GM19455 (cell line): ENCODE results near the gene CCDC38.
"Not testable (repeated sequence)": the region's sequence is repeated elsewhere in the genome, so short reads cannot be mapped to it uniquely, and the experiment has no call there.

ENCODE experiments used
- ATAC-seq: cut with Tn5 transposase; IDR thresholded peaks from one replicate; pipeline ENCODE4 v1.9.1; 2021; ENCODE audit not compliant: unreplicated experiment

The CCDC38 gene

GRCh38 chr12:95942524-95943329 is at the start of gene CCDC38:
Gene CCDC38, minus strand, starts transcription at chr12:95942614. Its CDS starts 6,105 bp downstream, at chr12:95936509.
- peak; percentile 99 for ATAC-seq

GRCh38 chr12:95990136-95990535 is 47.7 kb upstream of the CCDC38 start:
- ATAC-seq = no peak

- no peak for ATAC-seq
Measured at GRCh38 chr12:95989504-95990123, 47.2 kb upstream of the CCDC38 start.

GRCh38 chr12:95988506-95989275 is 46.3 kb upstream of the CCDC38 start:
- ATAC-seq = no peak

DNA sequence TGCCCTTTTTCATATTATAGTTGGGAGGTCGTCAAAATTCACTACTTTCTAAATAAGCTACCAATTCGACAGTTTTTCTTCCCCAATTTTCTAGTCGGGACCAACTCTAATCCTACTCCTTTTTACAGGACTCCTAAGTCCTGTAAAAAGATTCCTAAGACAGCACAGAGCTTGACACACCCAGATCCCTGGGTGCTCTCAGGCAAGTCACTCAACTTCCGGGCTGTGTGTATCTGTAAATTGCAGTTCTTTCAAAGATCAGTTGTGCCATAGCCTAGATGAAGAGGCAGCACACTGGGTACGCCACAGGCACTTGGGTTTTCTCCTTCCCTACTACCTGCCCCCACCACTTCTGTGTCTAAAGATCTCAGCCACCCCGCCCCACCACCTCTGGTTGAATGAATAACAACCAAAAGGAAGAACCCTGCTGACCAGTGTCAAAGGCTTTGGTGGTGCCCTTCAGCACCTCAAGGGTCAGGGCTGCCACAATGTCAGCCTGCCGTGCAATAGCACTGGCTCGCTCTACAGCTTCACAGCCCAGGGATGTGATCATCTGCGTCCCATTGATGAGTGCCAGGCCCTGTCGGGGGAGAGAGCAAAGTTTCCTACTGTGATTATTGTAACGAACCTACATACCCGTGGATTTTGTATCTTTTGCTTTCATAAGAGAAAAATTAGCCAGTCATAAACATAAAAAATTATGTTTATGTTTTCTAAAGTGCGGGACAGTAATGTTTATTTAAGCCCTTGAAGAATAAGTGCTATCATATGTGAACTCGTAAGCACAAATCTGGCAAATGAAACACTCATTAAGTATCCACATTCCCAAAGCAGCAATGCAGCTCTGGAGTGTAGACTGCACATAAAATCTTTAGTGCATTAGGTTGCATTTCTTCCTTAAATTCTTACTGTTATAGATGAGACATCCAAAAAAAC is 44.5 kb upstream of the CCDC38 start:
- ATAC-seq = no peak

- no peak for ATAC-seq
Measured at GRCh38 chr12:95984682-95985081, 42.3 kb upstream of the CCDC38 start.

GRCh38 chr12:95982602-95983001 is 40.2 kb upstream of the CCDC38 start:
- no peak for ATAC-seq

DNA sequence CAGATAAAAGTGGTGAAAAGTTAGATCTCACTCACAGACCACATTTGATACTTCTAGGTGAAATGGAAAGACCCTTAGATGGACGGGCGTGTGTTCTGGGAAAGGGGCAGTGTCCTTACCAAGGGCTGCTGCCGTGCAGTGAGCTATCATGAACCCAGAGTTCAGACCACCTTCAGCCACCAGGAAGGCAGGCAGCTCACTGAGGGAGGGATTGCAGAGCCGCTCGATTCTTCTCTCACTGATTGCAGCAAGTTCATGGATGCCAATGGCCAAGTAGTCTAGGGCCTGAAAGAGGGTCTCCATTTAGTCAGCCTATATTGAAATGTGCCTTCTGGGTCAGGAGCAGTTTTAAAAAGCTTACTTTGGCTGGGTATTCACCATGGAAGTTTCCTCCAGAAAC is 38.0 kb upstream of the CCDC38 start:
- no peak for ATAC-seq

DNA sequence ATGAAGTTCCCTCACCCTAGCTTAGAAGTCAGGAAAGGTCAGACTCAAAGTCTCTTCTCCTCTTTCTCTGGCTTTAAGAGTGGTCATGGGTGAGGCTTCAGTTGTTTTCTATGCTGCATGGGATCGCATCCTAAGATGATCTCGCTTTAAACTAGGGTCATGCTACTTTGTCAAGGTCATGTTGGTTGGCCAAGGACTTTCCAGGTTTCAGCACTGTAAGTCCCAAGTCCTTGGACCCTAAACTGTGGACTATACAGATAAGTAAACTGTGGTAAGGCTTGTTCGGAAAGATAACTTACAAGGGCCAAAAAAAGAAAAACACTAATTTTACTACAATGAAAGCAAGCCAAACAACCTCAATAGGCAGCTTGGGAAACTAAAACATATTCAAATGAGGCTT is 36.4 kb upstream of the CCDC38 start:
- ATAC-seq = no peak

- no peak for ATAC-seq
Measured at GRCh38 chr12:95978351-95978750, 35.9 kb upstream of the CCDC38 start.

DNA sequence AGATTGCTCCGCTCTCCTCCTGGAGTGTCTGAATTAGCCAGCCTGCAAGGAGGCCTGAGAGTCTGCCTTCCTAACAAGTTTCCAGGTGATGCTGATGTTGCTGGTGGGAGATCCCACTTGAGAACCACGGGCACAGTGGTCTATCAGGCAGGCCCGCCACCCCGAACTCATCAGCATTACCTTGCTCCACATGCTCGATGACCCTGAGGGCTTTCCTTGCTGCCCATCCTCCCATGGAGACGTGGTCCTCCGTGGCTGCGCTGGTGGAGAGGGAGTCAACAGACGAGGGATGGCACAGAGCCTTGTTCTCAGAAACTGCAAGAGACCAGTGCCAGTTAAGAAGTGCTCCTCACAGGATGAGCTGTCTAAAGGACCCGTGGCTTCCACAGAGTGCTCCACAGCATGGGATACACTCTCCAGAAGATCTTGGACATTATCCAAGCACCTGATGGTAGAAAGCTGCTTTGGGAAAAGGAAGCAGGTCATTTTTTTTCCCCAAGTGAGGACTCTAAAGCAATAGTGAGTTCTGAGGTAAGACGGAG is 35.4 kb upstream of the CCDC38 start:
- no peak for ATAC-seq

- ATAC-seq = no peak
Measured at GRCh38 chr12:95976416-95976832, 34.0 kb upstream of the CCDC38 start.

DNA sequence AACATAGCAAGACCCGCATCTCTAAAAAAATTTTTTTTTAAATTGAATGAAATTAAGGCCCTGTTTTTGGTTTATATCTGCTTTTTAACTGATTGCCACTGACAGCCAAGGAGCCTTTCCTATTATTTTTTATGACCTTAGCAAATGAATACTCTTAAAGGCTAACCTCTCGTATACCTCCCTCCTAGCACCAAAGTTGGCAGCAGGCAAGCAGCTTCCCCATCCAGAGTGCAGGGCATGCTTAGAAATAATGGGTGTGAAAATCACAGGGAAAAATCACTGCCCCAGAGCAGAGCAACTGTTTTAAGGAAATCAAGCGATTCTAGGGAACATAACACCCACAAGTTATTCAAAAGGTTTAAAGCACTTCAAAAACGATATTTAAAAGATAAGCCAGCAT is 33.1 kb upstream of the CCDC38 start:
- ATAC-seq = no peak

- no peak for ATAC-seq
Measured at GRCh38 chr12:95974358-95974757, 31.9 kb upstream of the CCDC38 start.

GRCh38 chr12:95972832-95973456 is 30.5 kb upstream of the CCDC38 start:
- ATAC-seq = no peak

DNA sequence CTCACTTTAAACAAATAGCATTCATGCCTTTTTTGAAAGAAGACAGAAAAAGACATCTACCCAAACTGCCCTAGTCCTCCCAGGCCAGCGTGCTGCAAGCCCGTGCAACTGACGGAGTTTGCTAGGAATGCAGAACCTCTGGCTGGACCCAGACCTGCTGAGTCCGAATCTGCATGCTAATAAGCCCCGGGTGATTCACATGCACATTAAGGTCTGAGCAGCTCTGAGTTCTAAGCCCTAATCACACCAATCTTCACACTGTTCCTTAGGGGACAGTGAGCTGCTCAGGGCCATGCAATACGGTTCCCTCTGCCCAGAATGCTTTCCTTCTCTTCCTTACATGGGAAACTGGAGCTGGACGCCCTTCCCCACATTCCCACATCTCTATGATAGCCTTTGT is 28.5 kb upstream of the CCDC38 start:
- ATAC-seq = no peak

GRCh38 chr12:95969116-95969515 is 26.7 kb upstream of the CCDC38 start:
- ATAC-seq = not testable (repeated sequence)

GRCh38 chr12:95967301-95967700 is 24.9 kb upstream of the CCDC38 start:
- ATAC-seq = no peak

GRCh38 chr12:95966287-95966870 is 24.0 kb upstream of the CCDC38 start:
- ATAC-seq = no peak

DNA sequence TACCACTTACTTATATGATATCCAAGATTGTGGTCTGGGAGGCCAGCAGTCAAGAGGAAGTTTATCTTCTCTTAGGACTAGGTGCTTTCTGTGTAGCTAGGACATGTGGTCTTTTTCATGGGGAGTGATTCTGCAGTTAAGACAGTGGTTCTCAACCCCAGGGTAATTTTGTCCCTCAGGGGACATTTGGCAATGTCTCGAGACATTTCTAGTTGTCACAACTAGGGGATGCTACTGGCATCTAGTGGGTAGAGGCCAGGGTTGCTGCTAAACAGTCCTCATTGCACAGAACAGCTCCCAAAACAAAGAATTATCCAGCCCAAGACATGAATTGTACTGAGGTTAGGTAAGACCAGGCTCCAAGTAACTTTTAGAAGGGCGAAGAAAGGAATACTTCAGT is 20.7 kb upstream of the CCDC38 start:
- ATAC-seq = no peak
